HG03342 (cell line): ENCODE results near the gene CGB5.
"Not testable (repeated sequence)": the region's sequence is repeated elsewhere in the genome, so short reads cannot be mapped to it uniquely, and the experiment has no call there.

Source experiments
- ATAC-seq: cut with Tn5 transposase; IDR thresholded peaks from one replicate; pipeline ENCODE4 v1.9.1; 2021; ENCODE audit warnings: mild to moderate bottlenecking, moderate library complexity; ENCODE audit not compliant: unreplicated experiment

Gene CGB5

DNA sequence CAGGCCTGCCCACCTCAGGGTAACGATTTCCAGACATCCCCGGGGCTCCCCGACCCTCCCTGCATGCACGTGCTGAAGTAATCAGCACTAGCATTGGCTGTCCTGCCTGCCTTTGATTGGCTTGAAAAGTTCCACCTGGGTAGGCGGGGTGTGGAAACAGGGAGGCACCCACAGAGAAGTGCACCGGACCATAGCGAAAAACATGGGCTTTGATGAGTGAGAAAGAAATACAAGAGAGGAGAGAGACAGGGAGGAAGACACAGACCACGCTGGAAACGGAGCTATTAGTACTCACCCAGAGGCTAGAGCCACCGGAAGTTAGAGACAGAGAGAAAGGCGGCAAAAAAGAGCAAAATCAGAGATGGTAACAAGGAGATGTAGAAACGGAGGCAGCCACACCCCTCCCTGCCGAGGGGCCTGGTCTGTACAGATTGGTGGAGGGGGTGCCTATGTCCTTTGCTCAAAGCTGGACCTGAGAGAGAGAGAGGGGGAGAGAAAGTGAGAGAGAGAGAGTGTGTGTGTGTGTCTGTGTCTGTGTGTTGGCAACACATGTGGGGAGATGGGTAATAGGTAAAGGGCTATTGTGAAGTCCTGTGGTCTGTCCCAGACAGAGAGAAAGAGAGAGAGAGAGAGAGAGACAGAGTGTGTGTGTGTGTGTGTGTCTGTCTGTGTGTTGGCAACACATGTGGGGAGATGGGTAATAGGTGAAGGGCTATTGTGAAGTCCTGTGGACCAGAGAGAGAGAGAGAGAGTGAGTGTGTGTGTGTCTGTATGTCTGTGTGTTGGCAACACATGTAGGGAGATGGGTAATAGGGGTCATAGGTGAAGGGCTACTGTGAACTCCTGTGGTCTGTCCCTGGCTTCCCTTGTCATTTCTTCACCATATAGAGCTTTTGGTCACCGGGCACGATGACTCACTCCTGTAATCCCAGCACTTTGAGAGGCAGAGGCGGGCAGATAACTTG is 22.4 kb upstream of the CGB5 start:
- no peak for ATAC-seq

GRCh38 chr19:49022116-49022515 is 21.5 kb upstream of the CGB5 start:
- no peak for ATAC-seq

DNA sequence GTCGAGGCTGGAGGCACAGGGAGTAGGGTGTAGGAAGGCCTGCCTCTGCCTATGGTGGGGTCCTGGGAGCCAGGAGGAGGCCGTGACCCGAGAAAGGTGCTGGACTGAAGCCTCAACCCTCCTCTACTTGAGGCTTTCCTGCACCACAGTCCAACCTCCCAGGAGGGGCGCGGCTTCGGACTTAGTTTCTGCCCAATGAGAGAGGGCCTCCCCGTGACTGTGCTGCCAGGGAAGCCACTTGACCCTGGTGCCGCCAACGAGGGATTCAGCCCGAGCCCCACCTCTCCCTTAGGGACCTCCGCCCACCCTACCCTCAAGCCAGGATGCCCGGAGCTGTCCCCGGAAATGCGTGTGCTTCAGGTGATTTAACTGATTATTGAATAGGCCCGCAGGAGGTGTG is 19.4 kb upstream of the CGB5 start, which contains the start of gene CGB3:
TSS of gene CGB3 (minus strand) at position 101 of the 400 bp plus-strand sequence. CDS start 362 bp downstream, outside the sequence.
- not testable (repeated sequence) for ATAC-seq

DNA sequence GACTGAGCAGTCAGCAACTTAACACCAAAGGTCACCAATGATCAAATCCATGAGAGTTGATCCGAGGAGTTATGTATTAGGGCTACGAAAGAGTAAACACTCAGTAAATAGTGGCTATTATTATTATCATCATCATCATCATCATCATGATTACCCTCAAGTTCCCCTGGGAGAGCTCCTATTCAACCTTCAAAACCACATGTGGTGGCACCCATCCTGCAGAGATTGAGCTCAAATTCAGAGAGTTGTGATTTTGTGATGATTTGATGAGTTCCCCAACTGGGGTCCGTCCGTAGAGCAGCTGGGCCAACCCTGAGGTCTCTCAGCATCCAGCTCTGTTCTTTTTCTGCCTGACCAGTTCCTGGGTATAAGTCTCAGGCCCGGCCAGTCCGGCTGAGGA is 18.6 kb upstream of the CGB5 start:
- not testable (repeated sequence) for ATAC-seq

GRCh38 chr19:49025599-49025998 is 18.0 kb upstream of the CGB5 start:
- ATAC-seq, result not testable (repeated sequence)

DNA sequence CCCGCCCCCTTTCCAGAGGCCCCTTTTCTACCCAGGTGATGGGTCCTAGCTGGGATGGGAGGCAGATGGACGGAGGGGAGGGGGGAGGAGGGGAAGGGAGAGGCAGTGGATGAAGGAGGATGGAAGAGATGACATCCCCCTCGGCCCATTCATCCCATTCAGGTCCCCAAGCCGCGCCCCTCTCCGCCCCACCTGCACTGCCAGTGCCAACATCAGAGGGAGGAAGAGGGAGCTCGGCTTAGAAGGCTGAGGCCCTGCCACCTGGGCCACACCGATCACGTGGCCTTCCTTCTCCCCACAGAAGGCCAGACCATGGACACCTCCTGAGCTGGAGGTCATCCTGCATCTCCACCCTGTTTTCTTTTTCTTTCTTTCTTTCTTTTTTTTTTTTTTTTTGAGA is 15.0 kb upstream of the CGB5 start:
- not testable (repeated sequence) for ATAC-seq

- not testable (repeated sequence) for ATAC-seq
Measured at GRCh38 chr19:49029749-49030148, 13.9 kb upstream of the CGB5 start.

GRCh38 chr19:49030323-49030722 is 13.3 kb upstream of the CGB5 start:
- ATAC-seq, result not testable (repeated sequence)

DNA sequence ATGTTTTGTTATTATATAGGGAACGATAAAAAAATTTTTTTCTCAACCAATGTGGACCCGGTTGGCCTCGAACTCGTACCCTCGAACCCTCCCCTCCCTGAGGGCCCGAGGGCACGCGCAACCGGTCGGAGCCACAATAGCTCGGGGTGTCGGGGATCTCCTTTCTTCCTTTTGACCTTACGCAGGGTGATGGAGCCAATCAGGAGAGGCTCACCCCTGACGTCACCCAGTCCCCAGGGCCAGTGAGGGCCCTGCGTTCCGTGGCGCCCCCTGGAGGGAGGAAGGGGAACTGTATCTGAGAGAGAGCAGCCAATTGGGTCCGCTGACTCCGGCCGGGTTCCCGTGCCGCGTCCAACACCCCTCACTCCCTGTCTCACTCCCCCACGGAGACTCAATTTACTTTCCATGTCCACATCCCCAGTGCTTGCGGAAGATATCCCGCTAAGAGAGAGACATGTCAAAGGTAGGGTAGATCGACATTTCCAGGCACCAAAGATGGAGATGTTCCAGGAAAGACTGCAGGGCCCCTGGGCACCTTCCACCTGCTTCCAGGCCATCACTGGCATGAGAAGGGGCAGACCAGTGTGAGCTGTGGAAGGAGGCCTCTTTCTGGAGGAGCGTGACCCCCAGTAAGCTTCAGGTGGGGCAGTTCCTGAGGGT is 11.9 kb upstream of the CGB5 start, which contains the start of gene CGB2:
TSS of gene CGB2 (plus strand) at position 249 of the 660 bp plus-strand sequence. CDS start at position 455, 206 bp downstream.
- ATAC-seq, result not testable (repeated sequence)

DNA sequence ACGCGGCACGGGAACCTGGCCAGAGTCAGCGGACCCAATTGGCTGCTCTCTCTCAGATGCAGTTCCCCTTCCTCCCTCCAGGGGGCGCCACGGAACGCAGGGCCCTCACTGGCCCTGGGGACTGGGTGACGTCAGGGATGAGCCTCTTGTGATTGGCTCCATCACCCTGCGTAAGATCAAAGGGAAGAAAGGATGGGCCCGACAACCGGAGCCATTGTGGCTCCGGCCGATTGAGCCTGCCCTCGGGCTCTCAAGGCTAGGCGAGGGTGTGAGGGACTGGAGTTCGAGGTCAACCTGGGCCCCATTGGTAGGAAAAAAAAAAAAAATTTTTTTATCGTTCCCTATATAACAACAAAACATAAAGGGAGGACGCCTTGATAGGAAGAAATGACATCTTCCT is 6.8 kb upstream of the CGB5 start, which contains the start of gene CGB1:
TSS of gene CGB1 (minus strand) at position 81 of the 400 bp plus-strand sequence. CDS start 184 bp downstream, outside the sequence.
- not testable (repeated sequence) for ATAC-seq

DNA sequence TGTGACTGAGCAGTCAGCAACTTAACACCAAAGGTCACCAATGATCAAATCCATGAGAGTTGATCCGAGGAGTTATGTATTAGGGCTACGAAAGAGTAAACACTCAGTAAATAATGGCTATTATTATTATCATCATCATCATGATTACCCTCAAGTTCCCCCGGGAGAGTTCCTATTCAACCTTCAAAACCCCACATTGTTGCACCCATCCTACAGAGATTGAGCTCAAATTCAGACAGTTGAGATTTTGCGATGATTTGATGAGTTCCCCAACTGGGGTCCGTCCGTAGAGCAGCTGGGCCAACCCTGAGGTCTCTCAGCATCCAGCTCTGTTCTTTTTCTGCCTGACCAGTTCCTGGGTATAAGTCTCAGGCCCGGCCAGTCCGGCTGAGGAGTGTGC is 5.5 kb upstream of the CGB5 start:
- ATAC-seq, result not testable (repeated sequence)

GRCh38 chr19:49038557-49039276 is 4.9 kb upstream of the CGB5 start:
- ATAC-seq, result not testable (repeated sequence)

GRCh38 chr19:49039736-49040135 is 3.9 kb upstream of the CGB5 start:
- not testable (repeated sequence) for ATAC-seq

DNA sequence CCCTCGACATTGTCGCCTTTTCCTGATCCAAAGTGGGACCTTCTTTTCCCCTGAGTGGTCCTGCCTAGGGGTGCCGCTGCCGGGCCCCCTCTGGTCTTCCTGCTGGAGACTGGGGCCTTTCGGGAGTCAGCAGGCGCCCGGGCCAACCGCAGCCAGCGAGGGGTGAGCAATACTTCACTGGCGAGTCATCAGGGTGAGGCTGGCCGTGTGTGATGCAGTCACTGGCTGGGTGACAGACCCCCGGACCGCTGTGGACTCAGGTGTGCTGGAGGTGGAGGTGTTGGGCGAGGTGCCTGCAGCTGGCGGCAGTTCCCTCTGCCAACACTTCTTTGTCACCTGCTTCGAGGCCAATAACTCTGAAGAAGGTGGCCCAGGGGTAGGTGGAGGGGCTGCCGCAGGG is 1.5 kb upstream of the CGB5 start:
- ATAC-seq, result no peak

GRCh38 chr19:49042666-49043065 is 982 bp upstream of the CGB5 start:
- not testable (repeated sequence) for ATAC-seq

DNA sequence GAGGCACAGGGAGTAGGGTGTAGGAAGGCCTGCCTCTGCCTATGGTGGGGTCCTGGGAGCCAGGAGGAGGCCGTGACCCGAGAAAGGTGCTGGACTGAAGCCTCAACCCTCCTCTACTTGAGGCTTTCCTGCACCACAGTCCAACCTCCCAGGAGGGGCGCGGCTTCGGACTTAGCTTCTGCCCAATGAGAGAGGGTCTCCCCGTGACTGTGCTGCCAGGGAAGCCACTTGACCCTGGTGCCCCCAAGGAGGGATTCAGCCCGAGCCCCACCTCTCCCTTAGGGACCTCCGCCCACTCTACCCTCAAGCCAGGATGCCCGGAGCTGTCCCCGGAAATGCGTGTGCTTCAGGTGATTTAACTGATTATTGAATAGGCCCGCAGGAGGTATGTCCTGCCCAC is 5.4 kb downstream of the CGB5 start, which contains the start of gene CGB8:
TSS of gene CGB8 (minus strand) at position 101 of the 400 bp plus-strand sequence. CDS start 372 bp downstream, outside the sequence.
- ATAC-seq, result not testable (repeated sequence)

DNA sequence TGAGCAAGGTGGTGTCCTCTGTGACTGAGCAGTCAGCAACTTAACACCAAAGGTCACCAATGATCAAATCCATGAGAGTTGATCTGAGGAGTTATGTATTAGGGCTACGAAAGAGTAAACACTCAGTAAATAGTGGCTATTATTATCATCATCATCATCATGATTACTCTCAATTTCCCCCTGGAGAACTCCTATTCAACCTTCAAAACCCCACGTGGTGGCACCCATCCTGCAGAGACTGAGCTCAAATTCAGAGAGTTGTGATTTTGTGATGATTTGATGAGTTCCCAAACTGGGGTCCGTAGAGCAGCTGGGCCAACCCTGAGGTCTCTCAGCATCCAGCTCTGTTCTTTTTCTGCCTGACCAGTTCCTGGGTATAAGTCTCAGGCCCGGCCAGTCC is 6.2 kb downstream of the CGB5 start:
- not testable (repeated sequence) for ATAC-seq

DNA sequence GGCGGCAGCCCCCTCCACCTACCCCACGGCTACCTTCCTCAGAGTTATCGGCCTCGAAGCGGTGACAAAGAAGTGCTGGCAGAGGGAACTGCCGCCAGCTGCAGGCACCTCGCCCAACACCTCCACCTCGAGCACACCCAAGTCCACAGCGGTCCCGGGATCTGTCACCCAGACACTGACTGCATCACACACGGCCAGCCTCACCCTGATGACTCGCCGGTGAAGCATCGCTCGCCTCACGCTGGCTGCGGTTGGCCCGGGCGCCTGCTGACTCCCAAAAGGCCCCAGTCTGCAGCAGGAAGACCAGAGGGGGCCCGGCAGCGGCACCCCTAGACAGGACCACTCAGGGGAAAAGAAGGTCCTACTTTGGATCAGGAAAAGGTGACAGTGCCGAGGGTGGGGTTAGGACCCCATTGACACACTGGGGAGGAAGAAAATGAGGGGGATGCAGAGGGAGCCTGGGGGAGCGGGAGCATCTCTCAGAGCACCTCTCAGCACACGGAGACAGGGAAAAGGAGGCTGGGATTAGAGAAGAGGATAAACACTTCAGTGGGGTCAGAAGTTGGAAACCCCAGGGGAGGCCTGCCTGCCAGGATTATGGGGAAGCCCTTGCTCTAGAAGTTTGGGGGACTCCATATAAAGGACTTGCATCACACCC is 6.9 kb downstream of the CGB5 start:
- ATAC-seq, result not testable (repeated sequence)

DNA sequence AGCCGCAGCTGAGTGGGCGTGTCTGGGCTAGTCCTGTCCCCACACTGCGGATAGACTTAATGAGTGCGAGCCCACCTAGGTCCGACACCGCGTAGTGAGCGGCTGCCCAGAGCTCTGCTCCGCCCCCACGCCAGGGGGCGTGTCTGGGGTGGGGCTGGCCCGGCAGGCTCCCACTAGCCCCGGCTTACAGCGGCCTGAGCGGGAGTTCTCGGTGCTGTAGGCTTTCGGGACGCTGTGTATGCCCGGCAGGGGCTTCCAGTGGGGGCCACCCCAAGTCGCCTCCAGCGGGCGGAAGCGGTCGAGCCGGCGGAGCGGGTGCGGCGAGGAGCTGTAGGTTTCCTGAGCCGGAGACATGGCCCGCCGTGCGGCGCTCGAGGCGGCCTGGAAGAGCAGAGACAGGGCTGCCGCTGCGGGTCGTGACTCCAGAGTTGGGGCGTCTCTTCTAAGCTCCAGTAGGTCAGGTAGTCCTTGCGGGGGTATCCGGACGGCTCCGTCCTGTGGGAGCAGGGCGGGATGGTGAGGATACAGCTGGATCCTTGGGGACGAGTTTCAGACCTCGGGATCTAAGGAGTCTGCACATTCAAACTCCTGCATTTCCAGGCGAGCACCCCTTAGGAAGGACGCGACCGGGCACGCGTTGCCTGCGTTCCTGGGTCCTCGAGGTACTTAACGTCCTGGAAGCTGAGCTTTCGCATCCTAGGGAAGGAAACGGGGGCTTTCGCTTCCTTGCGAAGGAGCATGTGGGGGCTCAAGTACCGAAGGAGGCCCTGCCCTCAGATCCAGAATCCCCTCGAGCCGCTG is 12.7 kb downstream of the CGB5 start:
- ATAC-seq, result no peak
